GM23338 (cell line): ENCODE measurements around the gene TMTC2. TPM values are rescaled to one million over a fixed set of nuclear protein-coding genes. Genes with fewer than 3 reads are reported as not detected.

Source experiments
- ATAC-seq: fragments of 200-7000 bp; cut with Tn5 transposase; 3 replicates; pipeline ENCODE4 v1.9.1; 2020
- DNase-seq: peaks from one replicate; pipeline ENCODE4 v3.0.0-alpha.2; 2015; ENCODE audit warnings: low spot score
- H2AFZ ChIP-seq: fragments of 200-600 bp; sonication (generic); 2 replicates; pipeline ENCODE4 v1.8.0; 2016; ENCODE audit warnings: antibody characterized with exemption, mild to moderate bottlenecking, moderate library complexity
- H3F3A ChIP-seq: fragments of 200-600 bp; sonication (generic); replicated peaks from 2 replicates; pipeline ENCODE4 v1.8.0; 2017; ENCODE audit warnings: antibody characterized with exemption, mixed run types, low read depth
- H3K27ac ChIP-seq: fragments of 200-600 bp; sonication (generic); 2 replicates; pipeline ENCODE4 v1.6.1; 2016; ENCODE audit warnings: low read depth
- H3K27me3 ChIP-seq: fragments of 200-600 bp; sonication (generic); 2 replicates; pipeline ENCODE4 v1.8.0; 2016; ENCODE audit warnings: mild to moderate bottlenecking, mixed run types, moderate library complexity; ENCODE audit not compliant: insufficient read depth
- H3K36me3 ChIP-seq: fragments of 200-600 bp; sonication (generic); 2 replicates; pipeline ENCODE4 v1.8.0; 2016; ENCODE audit warnings: mild to moderate bottlenecking; ENCODE audit not compliant: insufficient read depth
- H3K4me1 ChIP-seq: fragments of 200-600 bp; sonication (generic); 2 replicates; pipeline ENCODE4 v1.8.0; 2016; ENCODE audit warnings: mild to moderate bottlenecking, moderate library complexity; ENCODE audit not compliant: insufficient read depth
- H3K4me2 ChIP-seq: fragments of 200-600 bp; sonication (generic); 2 replicates; pipeline ENCODE4 v1.7.1; 2017; ENCODE audit warnings: mixed run types
- H3K4me3 ChIP-seq: fragments of 200-600 bp; sonication (generic); 2 replicates; pipeline ENCODE4 v1.6.1; 2016; ENCODE audit warnings: mixed run types
- H3K79me2 ChIP-seq: fragments of 200-600 bp; sonication (generic); replicated peaks from 2 replicates; pipeline ENCODE4 v1.8.0; 2017; ENCODE audit warnings: mild to moderate bottlenecking; ENCODE audit not compliant: insufficient read depth
- H3K9me2 ChIP-seq: fragments of 200-600 bp; sonication (generic); 2 replicates; pipeline ENCODE4 v1.8.0; 2017; ENCODE audit not compliant: insufficient read depth
- H4K20me1 ChIP-seq: fragments of 200-600 bp; sonication (generic); replicated peaks from 2 replicates; pipeline ENCODE4 v1.8.0; 2017; ENCODE audit warnings: mild to moderate bottlenecking; ENCODE audit not compliant: insufficient read depth
- H3K27ac Mint-ChIP-seq: 2 replicates; pipeline ENCODE4 v1.8.0; 2020; ENCODE audit warnings: inconsistent platforms, mild to moderate bottlenecking, moderate library complexity, mixed read lengths
- H3K27me3 Mint-ChIP-seq: 3 replicates; pipeline ENCODE4 v1.8.0; 2022; ENCODE audit warnings: low read depth, mild to moderate bottlenecking, moderate library complexity, mixed read lengths, inconsistent platforms; ENCODE audit not compliant: insufficient read depth, poor library complexity
- H3K36me3 Mint-ChIP-seq: 3 replicates; pipeline ENCODE4 v1.8.0; 2021; ENCODE audit warnings: low read depth, mild to moderate bottlenecking, inconsistent platforms, moderate library complexity, mixed read lengths
- H3K4me1 Mint-ChIP-seq: 3 replicates; pipeline ENCODE4 v1.8.0; 2020; ENCODE audit warnings: mild to moderate bottlenecking, inconsistent platforms, mixed read lengths
- H3K4me3 Mint-ChIP-seq: 3 replicates; pipeline ENCODE4 v1.8.0; 2021; ENCODE audit warnings: moderate library complexity, mild to moderate bottlenecking, inconsistent platforms, mixed read lengths
- H3K9me3 Mint-ChIP-seq: 3 replicates; pipeline ENCODE4 v1.8.0; 2020; ENCODE audit warnings: moderate library complexity, mild to moderate bottlenecking, inconsistent platforms, mixed read lengths
- EZH2phosphoT487 ChIP-seq: fragments of 200-600 bp; sonication (generic); IDR thresholded peaks from one replicate; pipeline ENCODE4 v1.8.1; 2018; ENCODE audit warnings: antibody characterized with exemption; ENCODE audit not compliant: unreplicated experiment
- POLR2AphosphoS5 ChIP-seq: IDR thresholded peaks from 2 replicates; pipeline ENCODE4 v1.6.1; 2016; ENCODE audit warnings: antibody characterized with exemption, low read depth
- STAT1 ChIP-seq: IDR thresholded peaks from one replicate; pipeline ENCODE4 v1.6.1; 2016; ENCODE audit warnings: antibody characterized with exemption; ENCODE audit not compliant: unreplicated experiment
- ZNF114 ChIP-seq: fragments of 250-450 bp; sonication (Bioruptor Pico); IDR thresholded peaks from 2 replicates; pipeline ENCODE4 v1.5.0; 2020; ENCODE audit warnings: mild to moderate bottlenecking, moderate library complexity
- polyA plus RNA-seq: library from polyadenylated mRNA; unstranded; fragments of >200 nt; fragmentation: Nextera tagmentation; extraction: Ambion mirVana; gene quantifications from 2 replicates; pipeline ENCODE4 v1.2.1, GENCODE V29; 2016
- total RNA-seq: library from RNA; depleted of rRNA; stranded (reverse); fragments of >200 nt; shearing (Covaris generic); gene quantifications from 2 replicates; pipeline ENCODE4 v1.2.3, GENCODE V29; 2014
- TF ChIP-seq, protein P1 (sequence below): IDR thresholded peaks from 2 replicates; pipeline ENCODE4 v1.6.1; 2016; ENCODE audit warnings: antibody characterized with exemption
- TF ChIP-seq, protein P2 (sequence below): IDR thresholded peaks from one replicate; pipeline ENCODE4 v1.6.1; 2018; ENCODE audit warnings: antibody characterized with exemption; ENCODE audit not compliant: unreplicated experiment
- TF ChIP-seq, protein P3 (sequence below): fragments of 250-450 bp; sonication (Bioruptor Pico); IDR thresholded peaks from 2 replicates; pipeline ENCODE4 v1.5.0; 2020; ENCODE audit warnings: mild to moderate bottlenecking, moderate library complexity

Gene TMTC2
- total and polyA plus RNA-seq, 2 experiments from 2014 or later, result 0.57 to 6.5 TPM

DNA sequence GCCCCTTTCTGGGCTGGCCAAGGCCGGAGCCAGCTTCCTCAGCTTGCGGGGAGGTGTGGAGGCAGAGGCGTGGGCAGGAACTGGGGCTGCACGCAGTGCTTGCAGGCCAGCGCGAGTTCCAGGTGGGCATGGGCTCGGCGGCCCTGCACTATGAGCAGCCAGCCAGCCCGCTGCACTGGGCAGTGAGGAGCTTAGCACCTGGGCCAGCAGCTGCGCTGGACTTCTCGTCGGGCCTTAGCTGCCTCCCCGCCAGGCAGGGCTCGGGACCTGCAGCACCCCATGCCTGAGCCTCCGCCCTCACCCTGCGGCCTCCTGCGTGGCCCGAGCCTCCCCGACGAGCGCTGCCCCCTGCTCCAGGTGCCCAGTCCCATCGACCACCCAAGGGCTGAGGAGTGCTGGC lies 42.0 kb downstream of the TMTC2 start:
- Histone ChIP-seq H3K27me3 (no peaks in the 10 kb centered on the region), H3K9me2 (0 out of 2 replicates have a peak, but pooled peaks cover 4% of the 10 kb centered on the region), H3F3A (no peaks in the 10 kb centered on the region), H3K4me2 (no peak overlapping the region), H3K36me3 (no peaks in the 10 kb centered on the region), H3K27ac (no peak overlapping the region), H2AFZ (no peak overlapping the region), H4K20me1 (no peaks in the 10 kb centered on the region), H3K4me1 (peaks cover 7% of the 10 kb centered on the region; the same call in 1 of the 2 replicates), H3K79me2 (no peaks in the 10 kb centered on the region), H3K4me3 (no peak overlapping the region)
- H3K9me3 Mint-ChIP-seq, result peaks cover 5% of the 10 kb centered on the region; the same call in 1 of the 3 replicates
- H3K4me1 Mint-ChIP-seq, result peaks cover 17% of the 10 kb centered on the region; the same call in 2 of the 3 replicates
- H3K36me3 Mint-ChIP-seq, result peaks cover 11% of the 10 kb centered on the region; the same call in 2 of the 3 replicates
- no peak overlapping the region for H3K27ac Mint-ChIP-seq
- DNase-seq (no peak), ATAC-seq (no peak)
- peaks cover 5% of the 10 kb centered on the region for H3K27me3 Mint-ChIP-seq
- no peak overlapping the region for H3K4me3 Mint-ChIP-seq
- TF ChIP-seq, protein P1, sequence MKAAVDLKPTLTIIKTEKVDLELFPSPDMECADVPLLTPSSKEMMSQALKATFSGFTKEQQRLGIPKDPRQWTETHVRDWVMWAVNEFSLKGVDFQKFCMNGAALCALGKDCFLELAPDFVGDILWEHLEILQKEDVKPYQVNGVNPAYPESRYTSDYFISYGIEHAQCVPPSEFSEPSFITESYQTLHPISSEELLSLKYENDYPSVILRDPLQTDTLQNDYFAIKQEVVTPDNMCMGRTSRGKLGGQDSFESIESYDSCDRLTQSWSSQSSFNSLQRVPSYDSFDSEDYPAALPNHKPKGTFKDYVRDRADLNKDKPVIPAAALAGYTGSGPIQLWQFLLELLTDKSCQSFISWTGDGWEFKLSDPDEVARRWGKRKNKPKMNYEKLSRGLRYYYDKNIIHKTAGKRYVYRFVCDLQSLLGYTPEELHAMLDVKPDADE, result no peak
- no peak for TF ChIP-seq POLR2AphosphoS5
- no peak for TF ChIP-seq EZH2phosphoT487
- TF ChIP-seq ZNF114 (CRISPR knock-in tag), result no peak
- TF ChIP-seq STAT1, result no peak
- TF ChIP-seq, protein P2, sequence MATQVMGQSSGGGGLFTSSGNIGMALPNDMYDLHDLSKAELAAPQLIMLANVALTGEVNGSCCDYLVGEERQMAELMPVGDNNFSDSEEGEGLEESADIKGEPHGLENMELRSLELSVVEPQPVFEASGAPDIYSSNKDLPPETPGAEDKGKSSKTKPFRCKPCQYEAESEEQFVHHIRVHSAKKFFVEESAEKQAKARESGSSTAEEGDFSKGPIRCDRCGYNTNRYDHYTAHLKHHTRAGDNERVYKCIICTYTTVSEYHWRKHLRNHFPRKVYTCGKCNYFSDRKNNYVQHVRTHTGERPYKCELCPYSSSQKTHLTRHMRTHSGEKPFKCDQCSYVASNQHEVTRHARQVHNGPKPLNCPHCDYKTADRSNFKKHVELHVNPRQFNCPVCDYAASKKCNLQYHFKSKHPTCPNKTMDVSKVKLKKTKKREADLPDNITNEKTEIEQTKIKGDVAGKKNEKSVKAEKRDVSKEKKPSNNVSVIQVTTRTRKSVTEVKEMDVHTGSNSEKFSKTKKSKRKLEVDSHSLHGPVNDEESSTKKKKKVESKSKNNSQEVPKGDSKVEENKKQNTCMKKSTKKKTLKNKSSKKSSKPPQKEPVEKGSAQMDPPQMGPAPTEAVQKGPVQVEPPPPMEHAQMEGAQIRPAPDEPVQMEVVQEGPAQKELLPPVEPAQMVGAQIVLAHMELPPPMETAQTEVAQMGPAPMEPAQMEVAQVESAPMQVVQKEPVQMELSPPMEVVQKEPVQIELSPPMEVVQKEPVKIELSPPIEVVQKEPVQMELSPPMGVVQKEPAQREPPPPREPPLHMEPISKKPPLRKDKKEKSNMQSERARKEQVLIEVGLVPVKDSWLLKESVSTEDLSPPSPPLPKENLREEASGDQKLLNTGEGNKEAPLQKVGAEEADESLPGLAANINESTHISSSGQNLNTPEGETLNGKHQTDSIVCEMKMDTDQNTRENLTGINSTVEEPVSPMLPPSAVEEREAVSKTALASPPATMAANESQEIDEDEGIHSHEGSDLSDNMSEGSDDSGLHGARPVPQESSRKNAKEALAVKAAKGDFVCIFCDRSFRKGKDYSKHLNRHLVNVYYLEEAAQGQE, result no peak
- TF ChIP-seq, protein P3, sequence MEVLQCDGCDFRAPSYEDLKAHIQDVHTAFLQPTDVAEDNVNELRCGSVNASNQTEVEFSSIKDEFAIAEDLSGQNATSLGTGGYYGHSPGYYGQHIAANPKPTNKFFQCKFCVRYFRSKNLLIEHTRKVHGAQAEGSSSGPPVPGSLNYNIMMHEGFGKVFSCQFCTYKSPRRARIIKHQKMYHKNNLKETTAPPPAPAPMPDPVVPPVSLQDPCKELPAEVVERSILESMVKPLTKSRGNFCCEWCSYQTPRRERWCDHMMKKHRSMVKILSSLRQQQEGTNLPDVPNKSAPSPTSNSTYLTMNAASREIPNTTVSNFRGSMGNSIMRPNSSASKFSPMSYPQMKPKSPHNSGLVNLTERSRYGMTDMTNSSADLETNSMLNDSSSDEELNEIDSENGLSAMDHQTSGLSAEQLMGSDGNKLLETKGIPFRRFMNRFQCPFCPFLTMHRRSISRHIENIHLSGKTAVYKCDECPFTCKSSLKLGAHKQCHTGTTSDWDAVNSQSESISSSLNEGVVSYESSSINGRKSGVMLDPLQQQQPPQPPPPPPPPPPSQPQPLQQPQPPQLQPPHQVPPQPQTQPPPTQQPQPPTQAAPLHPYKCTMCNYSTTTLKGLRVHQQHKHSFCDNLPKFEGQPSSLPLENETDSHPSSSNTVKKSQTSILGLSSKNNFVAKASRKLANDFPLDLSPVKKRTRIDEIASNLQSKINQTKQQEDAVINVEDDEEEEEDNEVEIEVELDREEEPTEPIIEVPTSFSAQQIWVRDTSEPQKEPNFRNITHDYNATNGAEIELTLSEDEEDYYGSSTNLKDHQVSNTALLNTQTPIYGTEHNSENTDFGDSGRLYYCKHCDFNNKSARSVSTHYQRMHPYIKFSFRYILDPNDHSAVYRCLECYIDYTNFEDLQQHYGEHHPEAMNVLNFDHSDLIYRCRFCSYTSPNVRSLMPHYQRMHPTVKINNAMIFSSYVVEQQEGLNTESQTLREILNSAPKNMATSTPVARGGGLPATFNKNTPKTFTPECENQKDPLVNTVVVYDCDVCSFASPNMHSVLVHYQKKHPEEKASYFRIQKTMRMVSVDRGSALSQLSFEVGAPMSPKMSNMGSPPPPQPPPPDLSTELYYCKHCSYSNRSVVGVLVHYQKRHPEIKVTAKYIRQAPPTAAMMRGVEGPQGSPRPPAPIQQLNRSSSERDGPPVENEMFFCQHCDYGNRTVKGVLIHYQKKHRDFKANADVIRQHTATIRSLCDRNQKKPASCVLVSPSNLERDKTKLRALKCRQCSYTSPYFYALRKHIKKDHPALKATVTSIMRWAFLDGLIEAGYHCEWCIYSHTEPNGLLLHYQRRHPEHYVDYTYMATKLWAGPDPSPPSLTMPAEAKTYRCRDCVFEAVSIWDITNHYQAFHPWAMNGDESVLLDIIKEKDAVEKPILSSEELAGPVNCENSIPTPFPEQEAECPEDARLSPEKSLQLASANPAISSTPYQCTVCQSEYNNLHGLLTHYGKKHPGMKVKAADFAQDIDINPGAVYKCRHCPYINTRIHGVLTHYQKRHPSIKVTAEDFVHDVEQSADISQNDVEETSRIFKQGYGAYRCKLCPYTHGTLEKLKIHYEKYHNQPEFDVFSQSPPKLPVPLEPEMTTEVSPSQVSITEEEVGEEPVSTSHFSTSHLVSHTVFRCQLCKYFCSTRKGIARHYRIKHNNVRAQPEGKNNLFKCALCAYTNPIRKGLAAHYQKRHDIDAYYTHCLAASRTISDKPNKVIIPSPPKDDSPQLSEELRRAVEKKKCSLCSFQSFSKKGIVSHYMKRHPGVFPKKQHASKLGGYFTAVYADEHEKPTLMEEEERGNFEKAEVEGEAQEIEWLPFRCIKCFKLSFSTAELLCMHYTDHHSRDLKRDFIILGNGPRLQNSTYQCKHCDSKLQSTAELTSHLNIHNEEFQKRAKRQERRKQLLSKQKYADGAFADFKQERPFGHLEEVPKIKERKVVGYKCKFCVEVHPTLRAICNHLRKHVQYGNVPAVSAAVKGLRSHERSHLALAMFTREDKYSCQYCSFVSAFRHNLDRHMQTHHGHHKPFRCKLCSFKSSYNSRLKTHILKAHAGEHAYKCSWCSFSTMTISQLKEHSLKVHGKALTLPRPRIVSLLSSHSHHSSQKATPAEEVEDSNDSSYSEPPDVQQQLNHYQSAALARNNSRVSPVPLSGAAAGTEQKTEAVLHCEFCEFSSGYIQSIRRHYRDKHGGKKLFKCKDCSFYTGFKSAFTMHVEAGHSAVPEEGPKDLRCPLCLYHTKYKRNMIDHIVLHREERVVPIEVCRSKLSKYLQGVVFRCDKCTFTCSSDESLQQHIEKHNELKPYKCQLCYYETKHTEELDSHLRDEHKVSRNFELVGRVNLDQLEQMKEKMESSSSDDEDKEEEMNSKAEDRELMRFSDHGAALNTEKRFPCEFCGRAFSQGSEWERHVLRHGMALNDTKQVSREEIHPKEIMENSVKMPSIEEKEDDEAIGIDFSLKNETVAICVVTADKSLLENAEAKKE (CRISPR knock-in tag), result no peak
